Suprapubic skin (tissue), 3 donors: ENCODE results near the gene BASP1.

Source experiments
- POLR2AphosphoS5 ChIP-seq, 3 donors: sonication (generic); formaldehyde crosslinking; IDR thresholded peaks; one replicate each; pipeline ENCODE4 v1.6.1; 2017; ENCODE audit warnings: antibody characterized with exemption in 3 of 3
- TF ChIP-seq, protein P1 (sequence below), 2 donors: fragments of 200-600 bp in 1 of 2; fragments of 450-650 bp in 1 of 2; sonication (generic) in 1 of 2; IDR thresholded peaks; one replicate each; pipeline ENCODE4 v1.5.1; 2016 to 2019; ENCODE audit warnings: antibody characterized with exemption in 2 of 2, mild to moderate bottlenecking in 1 of 2, moderate library complexity in 1 of 2

DNA sequence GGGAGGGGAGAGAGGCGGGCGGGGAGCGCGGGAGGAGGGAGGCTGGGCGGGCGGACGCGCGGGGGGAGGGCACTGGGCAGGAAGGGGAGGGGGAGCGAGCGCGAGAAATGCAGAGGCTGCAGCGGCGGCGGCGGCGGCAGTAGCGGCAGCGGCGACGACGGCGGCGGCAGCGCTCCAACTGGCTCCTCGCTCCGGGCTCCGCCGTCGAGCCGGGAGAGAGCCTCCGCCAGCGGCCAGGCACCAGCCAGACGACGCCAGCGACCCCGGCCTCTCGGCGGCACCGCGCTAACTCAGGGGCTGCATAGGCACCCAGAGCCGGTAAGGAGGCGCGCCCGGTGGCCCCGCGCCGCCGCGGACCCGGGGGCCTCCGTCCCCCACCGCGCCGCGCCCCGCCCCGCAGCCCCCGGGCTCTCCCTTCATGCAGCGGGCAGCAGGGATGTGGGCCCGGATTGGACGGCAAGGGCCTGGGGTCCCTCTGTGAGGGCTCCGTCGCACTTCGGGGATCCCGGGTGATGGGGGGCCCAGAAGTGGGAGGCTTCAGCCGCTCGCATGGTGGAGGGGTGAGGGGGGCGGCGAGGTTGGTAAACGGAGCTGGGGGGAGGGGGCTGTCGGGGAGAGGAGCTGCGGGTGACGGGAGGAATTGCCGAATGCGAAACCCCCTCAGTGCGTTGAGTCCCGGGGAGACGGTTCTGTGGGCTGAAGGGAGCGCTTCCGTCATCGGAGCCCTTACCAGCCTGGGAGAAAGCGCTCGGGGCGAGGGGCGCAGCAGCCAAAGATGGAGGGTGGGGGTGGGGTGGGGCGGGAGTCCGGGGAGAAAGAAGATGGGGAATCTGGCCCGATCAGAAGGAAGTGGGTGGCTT, at the start of gene BASP1:
- TF ChIP-seq, protein P1, sequence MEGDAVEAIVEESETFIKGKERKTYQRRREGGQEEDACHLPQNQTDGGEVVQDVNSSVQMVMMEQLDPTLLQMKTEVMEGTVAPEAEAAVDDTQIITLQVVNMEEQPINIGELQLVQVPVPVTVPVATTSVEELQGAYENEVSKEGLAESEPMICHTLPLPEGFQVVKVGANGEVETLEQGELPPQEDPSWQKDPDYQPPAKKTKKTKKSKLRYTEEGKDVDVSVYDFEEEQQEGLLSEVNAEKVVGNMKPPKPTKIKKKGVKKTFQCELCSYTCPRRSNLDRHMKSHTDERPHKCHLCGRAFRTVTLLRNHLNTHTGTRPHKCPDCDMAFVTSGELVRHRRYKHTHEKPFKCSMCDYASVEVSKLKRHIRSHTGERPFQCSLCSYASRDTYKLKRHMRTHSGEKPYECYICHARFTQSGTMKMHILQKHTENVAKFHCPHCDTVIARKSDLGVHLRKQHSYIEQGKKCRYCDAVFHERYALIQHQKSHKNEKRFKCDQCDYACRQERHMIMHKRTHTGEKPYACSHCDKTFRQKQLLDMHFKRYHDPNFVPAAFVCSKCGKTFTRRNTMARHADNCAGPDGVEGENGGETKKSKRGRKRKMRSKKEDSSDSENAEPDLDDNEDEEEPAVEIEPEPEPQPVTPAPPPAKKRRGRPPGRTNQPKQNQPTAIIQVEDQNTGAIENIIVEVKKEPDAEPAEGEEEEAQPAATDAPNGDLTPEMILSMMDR (IDR thresholded peaks at IDR 0.05), result no peak
- no peak for TF ChIP-seq POLR2AphosphoS5 (IDR thresholded peaks at IDR 0.05)
